H1 (cell line): ENCODE data around the gene RPS28. TPM values are rescaled to one million over a fixed set of nuclear protein-coding genes. Genes with fewer than 3 reads are reported as not detected.

Experiments
- BACH1 ChIP-seq: IDR thresholded peaks from 2 replicates; pipeline ENCODE4 v1.6.1; 2012; ENCODE audit warnings: low read length, improper control_type of control experiment
- BCL11A ChIP-seq, 2 experiments: IDR thresholded peaks; one replicate each; pipeline ENCODE4 v1.6.1; 2011; ENCODE audit warnings: low read depth in 2 of 2, low read length in 2 of 2, mild to moderate bottlenecking in 2 of 2
- CHD2 ChIP-seq: IDR thresholded peaks from 2 replicates; pipeline ENCODE4 v1.6.1; 2012; ENCODE audit warnings: low read length, improper control_type of control experiment
- CREB1 ChIP-seq: IDR thresholded peaks from 2 replicates; pipeline ENCODE4 v1.6.1; 2012; ENCODE audit warnings: inconsistent platforms
- EP300 ChIP-seq, 2 experiments: IDR thresholded peaks; 1 replicate in 1 of 2; 2 replicates in 1 of 2; pipeline ENCODE4 v1.6.1; 2011 to 2012; ENCODE audit warnings: low read depth in 2 of 2, low read length in 2 of 2, mild to moderate bottlenecking in 2 of 2, borderline replicate concordance in 1 of 2, inconsistent platforms in 1 of 2, moderate library complexity in 1 of 2
- EZH2 ChIP-seq: fragments of 200-600 bp; sonication (generic); IDR thresholded peaks from 2 replicates; pipeline ENCODE4 v1.7.1; 2012; ENCODE audit warnings: low read depth, mild to moderate bottlenecking, moderate library complexity, low read length, inconsistent platforms; ENCODE audit not compliant: severe bottlenecking
- GABPA ChIP-seq: IDR thresholded peaks from 2 replicates; pipeline ENCODE4 v1.6.1; 2011; ENCODE audit warnings: mild to moderate bottlenecking, low read length, moderate library complexity, borderline replicate concordance; ENCODE audit not compliant: insufficient read depth
- GTF2F1 ChIP-seq: IDR thresholded peaks from 2 replicates; pipeline ENCODE4 v1.6.1; 2012; ENCODE audit warnings: low read depth, low read length, improper control_type of control experiment, borderline replicate concordance
- MAX ChIP-seq: IDR thresholded peaks from 2 replicates; pipeline ENCODE4 v1.6.1; 2012; ENCODE audit warnings: inconsistent platforms
- PHF8 ChIP-seq: fragments of 200-600 bp; sonication (generic); conservative IDR thresholded peaks from 2 replicates; pipeline ENCODE4 v1.7.1; 2012; ENCODE audit warnings: low read depth, mild to moderate bottlenecking, inconsistent platforms, low read length, moderate library complexity
- POLR2A ChIP-seq, 2 experiments: IDR thresholded peaks; 1 replicate in 1 of 2; 2 replicates in 1 of 2; pipeline ENCODE4 v1.6.1; 2011; ENCODE audit warnings: low read depth in 2 of 2, low read length in 2 of 2, mild to moderate bottlenecking in 2 of 2; ENCODE audit errors: control extremely low read depth in 1 of 2
- POLR2AphosphoS5 ChIP-seq: IDR thresholded peaks from 2 replicates; pipeline ENCODE4 v1.6.1; 2011; ENCODE audit warnings: low read depth, low read length
- RAD21 ChIP-seq, 2 experiments: IDR thresholded peaks in 1 of 2; conservative IDR thresholded peaks in 1 of 2; 2 replicates each; pipeline ENCODE4 v1.6.1; 2011; ENCODE audit warnings: low read depth in 2 of 2, low read length in 2 of 2, improper control_type of control experiment in 1 of 2, inconsistent platforms in 1 of 2, mild to moderate bottlenecking in 1 of 2, moderate library complexity in 1 of 2
- RFX5 ChIP-seq: IDR thresholded peaks from 2 replicates; pipeline ENCODE4 v1.6.1; 2011; ENCODE audit warnings: low read depth, low read length, improper control_type of control experiment, borderline replicate concordance
- RNF2 ChIP-seq: fragments of 200-900, 300-1000 bp; sonication (generic); IDR thresholded peaks from 2 replicates; pipeline ENCODE4 v1.7.1; 2016; ENCODE audit warnings: borderline replicate concordance, low read depth, mild to moderate bottlenecking, antibody characterized with exemption, low read length; ENCODE audit not compliant: poor library complexity, severe bottlenecking; ENCODE audit errors: missing control alignments
- SAP30 ChIP-seq: fragments of 300-600 bp; sonication (generic); IDR thresholded peaks from 2 replicates; pipeline ENCODE4 v1.7.1; 2012; ENCODE audit warnings: low read length, moderate library complexity, mild to moderate bottlenecking, inconsistent platforms; ENCODE audit not compliant: insufficient read depth, insufficient replicate concordance
- SP1 ChIP-seq: IDR thresholded peaks from 2 replicates; pipeline ENCODE4 v1.6.1; 2011; ENCODE audit warnings: low read depth, low read length
- SUZ12 ChIP-seq: fragments of 200-600 bp; sonication (generic); IDR thresholded peaks from 2 replicates; pipeline ENCODE4 v1.6.1; 2012; ENCODE audit warnings: mild to moderate bottlenecking, inconsistent platforms, low read length, moderate library complexity, mixed read lengths
- TAF1 ChIP-seq: IDR thresholded peaks from 2 replicates; pipeline ENCODE4 v1.6.1; 2011; ENCODE audit warnings: mild to moderate bottlenecking, low read depth, low read length
- TAF7 ChIP-seq: optimal IDR thresholded peaks from 2 replicates; pipeline ENCODE3; 2011; ENCODE audit warnings: low read depth, mild to moderate bottlenecking, inconsistent platforms, low read length, moderate library complexity, borderline replicate concordance
- polyA plus RNA-seq, 7 experiments: library from polyadenylated mRNA; depleted of rRNA in 3 of 7; stranded (reverse) in 5 of 7; unstranded in 2 of 7; fragments of >200 nt in 5 of 7; fragments of 200-250 nt in 2 of 7; gene quantifications; 1 replicate in 5 of 7; 2 replicates in 1 of 7; 4 replicates in 1 of 7; pipeline versions ENCODE4 v1.2.1 to v1.2.3, GENCODE V29; 2011 to 2013; ENCODE audit warnings: missing spikeins in 2 of 7, mixed read lengths in 2 of 7
- total RNA-seq: library from RNA; stranded (reverse); fragmentation: NEBNext Ultra II Directional; extraction: Animal tissue kit (Norgen Biotek cat#: 25700); gene quantifications from 2 replicates; pipeline ENCODE4 v1.2.1, GENCODE V29; 2021
- TF ChIP-seq, protein P1 (sequence below): IDR thresholded peaks from 2 replicates; pipeline ENCODE4 v1.6.1; 2011; ENCODE audit warnings: low read depth, mild to moderate bottlenecking, low read length; ENCODE audit not compliant: insufficient read depth

Gene RPS28
- total and polyA plus RNA-seq, 2 of the 8 experiments (the other 6 are each of a cell fraction or from before 2014, with no cell fraction given) = 1,241 to 1,699 TPM

DNA sequence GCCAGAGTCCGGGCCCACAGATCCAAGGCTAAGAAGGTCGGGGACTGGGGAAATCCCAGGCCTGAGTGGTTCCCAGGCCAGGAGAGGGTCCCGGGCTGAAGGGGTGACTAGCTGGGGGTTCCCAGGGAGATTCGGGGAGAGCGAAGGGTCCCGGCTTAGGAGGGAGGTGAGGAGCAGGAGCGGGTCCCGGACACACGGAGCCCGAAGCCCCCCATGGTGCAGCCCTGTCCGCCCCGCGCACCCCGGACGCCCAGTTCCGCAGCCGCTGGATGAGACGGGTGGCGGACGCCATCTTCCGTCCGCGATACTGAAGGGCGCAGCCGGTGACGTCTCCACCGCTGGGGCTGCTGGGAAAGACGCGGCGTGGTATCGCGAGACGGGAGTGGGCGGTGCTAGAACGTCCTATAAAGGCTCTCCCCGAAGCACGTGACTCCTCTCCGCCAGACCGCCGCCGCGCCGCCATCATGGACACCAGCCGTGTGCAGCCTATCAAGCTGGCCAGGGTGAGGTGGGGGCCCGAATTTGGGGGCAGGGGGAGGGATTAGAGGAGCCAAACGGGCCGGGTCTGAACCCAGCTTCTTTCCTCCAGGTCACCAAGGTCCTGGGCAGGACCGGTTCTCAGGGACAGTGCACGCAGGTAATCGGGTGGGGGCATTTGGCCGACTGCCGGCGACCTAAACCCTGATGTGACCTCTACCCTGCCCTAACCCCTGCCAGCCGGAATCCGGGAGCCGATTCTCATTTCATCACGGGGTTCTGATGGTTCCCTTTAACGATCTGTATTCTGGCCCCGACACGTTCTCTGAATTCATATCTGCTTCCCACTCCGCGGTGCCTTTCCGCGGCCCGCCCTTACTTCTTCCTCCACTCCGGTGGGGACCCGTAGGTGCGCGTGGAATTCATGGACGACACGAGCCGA is at the start of gene RPS28, which contains the start of gene NDUFA7 (continued):
- peak; percentile 83 to 98 for TF ChIP-seq POLR2A (IDR thresholded peaks at IDR 0.05; ENCODE audit: control extremely low read depth in 1 of 2, low read depth in 2 of 2, low read length in 2 of 2)
- TF ChIP-seq SP1 = peak; percentile 80; the same call in 1 of the 2 replicates
- TF ChIP-seq EP300 (IDR thresholded peaks at IDR 0.05; ENCODE audit: borderline replicate concordance in 1 of 2, low read depth in 2 of 2, low read length in 2 of 2) = 0 out of 3 replicates have a peak, but pooled peaks of 1 of the 2 experiments have one; percentile 50
- TF ChIP-seq BCL11A (IDR thresholded peaks at IDR 0.05; ENCODE audit: low read depth in 2 of 2, low read length in 2 of 2) = no peak
- TF ChIP-seq TAF7 = peak; percentile 96
- TF ChIP-seq CHD2 = peak; percentile 99
- peak; percentile 89 for TF ChIP-seq MAX
- TF ChIP-seq SAP30 = no peak
- TF ChIP-seq GTF2F1 = 0 out of 2 replicates have a peak, but pooled peaks have one; percentile 22
- peak; percentile 19 to 41; a peak in 2 of 4 replicates for TF ChIP-seq RAD21 (IDR thresholded peaks at IDR 0.05 in 1 of 2, conservative IDR thresholded peaks at IDR 0.05 in 1 of 2; ENCODE audit: low read depth in 2 of 2, low read length in 2 of 2)
- TF ChIP-seq BACH1 = peak; percentile 23; the same call in 1 of the 2 replicates
- peak; percentile 99 for TF ChIP-seq TAF1
- TF ChIP-seq SUZ12 = no peak
- TF ChIP-seq CREB1 = peak; percentile 98
- no peak for TF ChIP-seq GABPA
- TF ChIP-seq PHF8 = peak; percentile 96
- no peak for TF ChIP-seq RFX5
- TF ChIP-seq POLR2AphosphoS5 = peak; percentile 80; the same call in 1 of the 2 replicates
- no peak for TF ChIP-seq RNF2
- TF ChIP-seq, protein P1, sequence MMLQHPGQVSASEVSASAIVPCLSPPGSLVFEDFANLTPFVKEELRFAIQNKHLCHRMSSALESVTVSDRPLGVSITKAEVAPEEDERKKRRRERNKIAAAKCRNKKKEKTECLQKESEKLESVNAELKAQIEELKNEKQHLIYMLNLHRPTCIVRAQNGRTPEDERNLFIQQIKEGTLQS = 0 out of 2 replicates have a peak, but pooled peaks have one; percentile 56
- no peak for TF ChIP-seq EZH2
